ENCODE data around the gene MRPL12.

MRPL12 gene

GRCh38 chr17:81716674-81716996 is 13.5 kb downstream of the MRPL12 start:
- no peak overlapping the region for H3K4me3 ChIP-seq (ENCODE audit: low read depth, low read length)
- DNase-seq (ENCODE audit: low read depth): no peak
- TF ChIP-seq, protein P1, sequence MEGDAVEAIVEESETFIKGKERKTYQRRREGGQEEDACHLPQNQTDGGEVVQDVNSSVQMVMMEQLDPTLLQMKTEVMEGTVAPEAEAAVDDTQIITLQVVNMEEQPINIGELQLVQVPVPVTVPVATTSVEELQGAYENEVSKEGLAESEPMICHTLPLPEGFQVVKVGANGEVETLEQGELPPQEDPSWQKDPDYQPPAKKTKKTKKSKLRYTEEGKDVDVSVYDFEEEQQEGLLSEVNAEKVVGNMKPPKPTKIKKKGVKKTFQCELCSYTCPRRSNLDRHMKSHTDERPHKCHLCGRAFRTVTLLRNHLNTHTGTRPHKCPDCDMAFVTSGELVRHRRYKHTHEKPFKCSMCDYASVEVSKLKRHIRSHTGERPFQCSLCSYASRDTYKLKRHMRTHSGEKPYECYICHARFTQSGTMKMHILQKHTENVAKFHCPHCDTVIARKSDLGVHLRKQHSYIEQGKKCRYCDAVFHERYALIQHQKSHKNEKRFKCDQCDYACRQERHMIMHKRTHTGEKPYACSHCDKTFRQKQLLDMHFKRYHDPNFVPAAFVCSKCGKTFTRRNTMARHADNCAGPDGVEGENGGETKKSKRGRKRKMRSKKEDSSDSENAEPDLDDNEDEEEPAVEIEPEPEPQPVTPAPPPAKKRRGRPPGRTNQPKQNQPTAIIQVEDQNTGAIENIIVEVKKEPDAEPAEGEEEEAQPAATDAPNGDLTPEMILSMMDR (IDR thresholded peaks at IDR 0.05; ENCODE audit: low read depth, low read length, missing control alignments): no peak

DNA sequence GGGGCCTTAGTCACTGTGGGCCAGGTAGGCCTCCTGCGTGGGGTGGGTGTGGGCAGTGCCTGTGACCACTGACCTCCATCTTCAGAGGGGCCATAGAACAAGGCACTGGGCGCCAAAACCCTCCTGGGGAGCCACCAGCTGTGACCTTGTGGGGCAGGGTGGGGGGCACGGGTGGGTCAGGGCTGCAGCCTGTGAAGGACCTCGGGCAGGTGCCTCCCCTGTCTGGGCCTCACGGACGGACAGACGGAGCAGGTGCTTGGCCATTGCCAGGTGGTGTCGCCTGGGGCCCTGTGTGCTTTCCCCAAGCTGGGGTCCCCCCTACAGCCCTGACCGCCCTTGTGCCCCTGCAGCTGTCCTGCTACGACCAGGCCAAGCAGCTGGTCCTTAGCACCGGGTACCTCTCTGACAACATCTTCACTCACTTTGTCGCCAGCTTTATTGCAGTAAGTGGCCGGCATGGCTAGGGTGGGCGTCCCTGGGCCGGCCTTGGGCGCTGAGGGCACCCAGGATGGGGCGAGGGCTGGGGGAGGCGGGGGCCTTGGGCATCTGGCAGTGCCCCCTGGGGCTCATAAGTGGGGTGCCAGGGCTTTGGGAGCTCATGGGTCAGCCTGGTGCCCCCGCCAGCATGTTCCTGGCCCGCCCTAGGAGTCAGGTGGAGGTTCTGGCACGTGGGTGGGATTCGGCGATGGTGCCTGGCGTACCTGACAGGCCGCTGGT is 14.0 kb downstream of the MRPL12 start:
- no peak for DNase-seq (ENCODE audit: low read depth)
- H3K4me3 ChIP-seq (ENCODE audit: low read depth, low read length): no peak overlapping the region
- TF ChIP-seq, protein P1 (IDR thresholded peaks at IDR 0.05; ENCODE audit: low read depth, low read length, missing control alignments): no peak

DNA sequence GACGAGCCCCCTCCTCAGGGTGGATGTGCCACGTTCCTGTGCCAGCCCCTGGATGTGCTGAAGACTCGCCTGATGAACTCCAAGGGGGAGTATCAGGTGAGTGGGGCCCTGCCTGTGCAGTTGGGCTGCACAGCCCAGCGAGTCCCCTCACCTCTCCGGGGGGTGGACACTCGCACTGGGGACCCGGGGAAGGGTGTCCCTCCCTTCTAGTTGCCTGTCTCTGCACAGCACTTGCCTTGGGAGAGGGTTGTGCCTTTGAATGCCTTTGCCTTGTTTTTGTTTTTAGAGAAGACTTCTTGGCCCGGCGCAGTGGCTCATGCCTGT is 14.6 kb downstream of the MRPL12 start:
- TF ChIP-seq, protein P1 (IDR thresholded peaks at IDR 0.05; ENCODE audit: low read depth, low read length, missing control alignments): no peak
- H3K4me3 ChIP-seq (ENCODE audit: low read depth, low read length): no peak overlapping the region
- DNase-seq (ENCODE audit: low read depth): no peak

DNA sequence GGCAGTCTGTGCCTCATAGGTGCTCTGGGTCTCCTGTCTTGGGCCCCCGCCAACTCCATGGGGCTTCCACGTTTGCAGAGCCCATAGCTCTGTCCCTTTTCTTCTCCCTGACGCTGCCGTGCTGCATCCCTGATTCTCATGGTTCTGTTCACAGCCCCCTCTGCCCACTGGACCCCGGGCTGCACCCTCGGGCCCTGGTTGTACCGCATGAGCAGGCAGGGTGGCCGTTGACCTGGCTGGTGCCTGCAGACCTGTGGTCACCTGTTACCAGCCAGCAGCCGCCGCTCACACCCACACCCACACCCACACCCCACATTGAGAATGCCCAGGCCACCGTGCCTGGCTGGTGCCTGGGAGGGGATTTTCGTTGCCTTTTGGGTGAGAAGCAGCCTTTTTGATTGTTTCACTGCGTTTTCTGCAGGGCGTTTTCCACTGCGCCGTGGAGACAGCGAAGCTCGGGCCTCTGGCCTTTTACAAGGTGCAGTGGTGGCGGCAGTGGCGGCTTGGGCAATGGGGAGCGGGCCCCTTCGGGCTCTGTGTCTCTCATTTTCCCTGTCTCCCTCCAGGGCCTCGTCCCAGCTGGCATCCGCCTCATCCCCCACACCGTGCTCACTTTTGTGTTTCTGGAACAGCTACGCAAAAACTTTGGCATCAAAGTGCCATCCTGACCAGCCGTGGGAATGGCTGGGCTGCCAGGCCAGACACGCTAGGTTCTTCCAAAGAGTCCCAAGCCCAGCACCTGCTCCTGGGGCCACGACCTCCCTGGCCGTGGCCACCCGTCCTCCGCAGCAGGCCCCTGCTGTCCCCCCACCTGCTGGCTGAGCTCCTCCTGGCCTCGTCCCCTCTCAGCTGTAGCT is 16.5 kb downstream of the MRPL12 start:
- DNase-seq (ENCODE audit: low read depth): no peak
- TF ChIP-seq, protein P1 (IDR thresholded peaks at IDR 0.05; ENCODE audit: low read depth, low read length, missing control alignments): no peak

GRCh38 chr17:81720267-81721071 is 17.3 kb downstream of the MRPL12 start:
- TF ChIP-seq, protein P1 (IDR thresholded peaks at IDR 0.05; ENCODE audit: low read depth, low read length, missing control alignments): no peak
- H3K4me3 ChIP-seq (ENCODE audit: low read depth, low read length): no peak overlapping the region
- no peak for DNase-seq (ENCODE audit: low read depth)

More for the DNA sequence above, 16.5 kb downstream of the MRPL12 start:
- no peak overlapping the region for H3K4me3 ChIP-seq (ENCODE audit: low read depth, low read length)

- no peak for DNase-seq (ENCODE audit: low read depth)
- TF ChIP-seq, protein P1 (IDR thresholded peaks at IDR 0.05; ENCODE audit: low read depth, low read length, missing control alignments): no peak
- H3K4me3 ChIP-seq (ENCODE audit: low read depth, low read length): no peak overlapping the region
Observed at GRCh38 chr17:81722184-81723120, 19.3 kb downstream of the MRPL12 start.

Measured in GM12864 (cell line).